Skeletal muscle tissue (tissue), 4 donors: Measurements from ENCODE around the gene BMI1. TPM values are rescaled to one million over a fixed set of nuclear protein-coding genes. Genes with fewer than 3 reads are reported as not detected.
"Not testable (repeated sequence)": the region's sequence is repeated elsewhere in the genome, so short reads cannot be mapped to it uniquely, and the experiment has no call there.

ENCODE experiments used
- H3K27ac ChIP-seq: one replicate; pipeline ENCODE4 v1.7.0; 2013; ENCODE audit warnings: mild to moderate bottlenecking, low read depth, low read length, inconsistent platforms
- H3K27me3 ChIP-seq, 3 donors: one replicate each; pipeline ENCODE4 v1.7.0; 2013; ENCODE audit warnings: low read length in 3 of 3; ENCODE audit not compliant: control insufficient read depth in 3 of 3, insufficient read depth in 3 of 3
- H3K36me3 ChIP-seq, 3 donors: one replicate each; pipeline ENCODE4 v1.7.0; 2013; ENCODE audit warnings: low read length in 3 of 3; ENCODE audit not compliant: control insufficient read depth in 3 of 3, insufficient read depth in 3 of 3
- H3K4me1 ChIP-seq, 3 donors: one replicate each; pipeline ENCODE4 v1.7.0; 2013; ENCODE audit warnings: low read length in 3 of 3, mild to moderate bottlenecking in 3 of 3; ENCODE audit not compliant: control insufficient read depth in 3 of 3, insufficient read depth in 3 of 3
- H3K4me3 ChIP-seq, 3 donors: one replicate each; pipeline ENCODE4 v1.7.0; 2013; ENCODE audit warnings: low read length in 3 of 3
- H3K9ac ChIP-seq, 3 donors: one replicate each; pipeline ENCODE4 v1.7.0; 2013; ENCODE audit warnings: low read length in 3 of 3, mild to moderate bottlenecking in 3 of 3, moderate library complexity in 2 of 3, low read depth in 1 of 3
- H3K9me3 ChIP-seq, 3 donors: one replicate each; pipeline ENCODE4 v1.7.0; 2013; ENCODE audit warnings: low read length in 3 of 3; ENCODE audit not compliant: control insufficient read depth in 3 of 3
- total RNA-seq: library from RNA; depleted of rRNA; stranded (reverse); fragments of >200 nt; gene quantifications from one replicate; pipeline ENCODE4 v1.2.3, GENCODE V29; 2014
- donor health status: Osteomylitis.

Gene BMI1
- total RNA-seq, 1 donor from 2014 or later = 31.3 TPM

DNA sequence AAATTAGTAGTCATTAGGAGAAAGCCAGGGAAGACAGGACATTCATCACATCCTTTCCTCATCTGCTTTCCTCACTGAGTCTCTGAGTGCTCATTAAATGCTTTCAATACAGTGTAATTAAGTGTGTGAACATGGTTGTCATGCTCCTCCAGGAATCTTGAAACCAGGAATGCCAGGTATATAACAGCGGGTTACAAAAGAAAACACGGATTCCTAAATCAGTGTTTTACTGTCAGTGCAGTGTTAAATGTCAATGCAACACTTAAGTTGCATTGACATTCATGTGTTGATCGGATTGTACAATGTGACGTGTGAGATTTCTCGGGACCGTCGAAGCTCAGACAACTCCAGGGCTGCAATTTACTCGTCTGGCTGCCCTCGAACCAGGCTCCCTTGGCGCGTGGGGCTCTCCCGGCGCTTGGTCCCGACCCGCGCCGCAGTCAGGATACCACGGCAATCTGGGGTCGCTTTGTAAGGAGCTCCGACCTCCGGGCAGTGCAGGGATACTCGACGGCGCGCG is 23.9 kb downstream of the BMI1 start:
- peaks cover 0 to 2% (median 0%) of the 10 kb centered on the region in 3 donors for H3K9me3 ChIP-seq
- H3K27me3 ChIP-seq = peaks cover 49 to 63% (median 57%) of the 10 kb centered on the region in 3 donors
- H3K4me3 ChIP-seq = peak overlapping the region in 1 of 3 donors; percentile 42
- no peak overlapping the region for H3K27ac ChIP-seq
- no peaks in the 10 kb centered on the region for H3K36me3 ChIP-seq
- H3K4me1 ChIP-seq = peaks cover 9 to 10% (median 9%) of the 10 kb centered on the region in 3 donors
- H3K9ac ChIP-seq = no peak overlapping the region

DNA sequence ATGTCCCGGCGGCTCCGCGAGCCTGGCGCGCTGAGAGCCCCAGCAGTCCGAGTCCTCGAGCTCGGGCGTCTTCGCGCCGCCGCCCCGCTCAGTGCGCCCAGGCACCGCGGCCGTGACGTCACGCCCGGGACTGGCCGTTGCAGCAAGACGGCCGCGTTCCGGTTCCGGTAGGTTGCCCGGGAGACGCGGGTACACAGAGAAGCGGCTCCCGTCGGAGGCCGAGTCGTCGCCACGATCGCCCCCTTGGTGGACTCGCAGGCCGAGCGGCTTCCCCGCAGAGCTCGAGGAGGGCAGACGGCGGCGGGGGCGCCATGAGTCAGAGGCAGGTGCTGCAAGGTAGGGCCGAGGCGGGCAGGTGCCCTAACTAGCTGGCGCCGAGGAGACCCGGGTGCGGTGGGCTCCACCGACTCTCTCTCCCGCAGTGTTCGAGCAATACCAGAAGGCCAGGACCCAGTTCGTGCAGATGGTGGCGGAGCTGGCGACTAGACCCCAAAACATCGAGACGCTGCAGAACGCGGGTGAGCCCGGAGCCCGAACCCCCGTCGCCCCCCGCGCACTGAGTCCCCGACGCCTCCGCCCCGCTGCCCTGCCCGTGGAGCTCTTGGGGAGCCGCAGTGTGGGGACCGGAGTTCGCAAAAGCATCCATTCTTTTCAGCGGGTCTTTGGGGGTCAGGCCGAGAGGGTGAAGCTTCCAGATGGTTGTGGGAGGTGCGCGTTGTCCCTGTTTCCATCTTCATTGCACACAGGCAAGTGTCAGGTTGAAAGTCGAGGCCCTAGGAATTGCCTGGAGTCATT is 24.6 kb downstream of the BMI1 start, which contains the start of gene SPAG6:
TSS of gene SPAG6 (plus strand) at position 196 of the 795 bp plus-strand sequence. CDS start at position 312, 116 bp downstream.
- H3K27me3 ChIP-seq = peaks cover 49 to 63% (median 56%) of the 10 kb centered on the region in 3 donors
- peaks cover 0 to 2% (median 0%) of the 10 kb centered on the region in 3 donors for H3K9me3 ChIP-seq
- no peak within 1 kb of the TSS for H3K27ac ChIP-seq
- peak within 1 kb of the TSS in 1 of 3 donors; percentile 42 for H3K4me3 ChIP-seq
- H3K36me3 ChIP-seq = no peaks in the 10 kb centered on the region
- peaks cover 7% of the 10 kb centered on the region in 3 donors for H3K4me1 ChIP-seq
- no peak within 1 kb of the TSS for H3K9ac ChIP-seq

DNA sequence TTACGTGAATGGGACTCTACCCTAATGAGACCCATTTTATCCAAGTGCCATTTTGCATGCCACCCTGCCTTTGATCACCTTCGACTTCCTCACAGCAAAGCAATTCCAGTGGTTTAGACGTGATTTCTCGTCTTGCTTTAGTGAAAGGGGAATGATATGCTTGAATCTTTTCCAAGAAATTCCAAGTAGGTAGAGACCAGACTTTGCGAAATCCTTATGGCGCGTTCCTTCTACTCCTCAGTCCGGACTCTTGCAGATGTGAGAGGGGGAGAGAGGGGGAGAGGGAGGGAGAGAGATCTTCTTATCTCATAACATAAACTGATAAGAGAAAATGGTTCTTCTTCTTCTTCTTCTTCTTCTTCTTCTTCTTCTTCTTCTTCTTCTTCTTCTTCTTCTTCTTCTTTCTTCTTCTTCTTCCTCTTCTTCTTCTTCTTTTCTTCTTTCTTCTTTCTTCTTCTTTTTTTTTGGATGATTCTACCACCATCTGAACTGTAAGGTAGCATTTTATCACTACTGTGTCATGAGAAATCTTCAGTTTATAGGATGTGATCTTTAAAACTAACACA is 25.3 kb downstream of the BMI1 start:
- H3K27me3 ChIP-seq = peaks cover 49 to 63% (median 55%) of the 10 kb centered on the region in 3 donors
- H3K9ac ChIP-seq = no peak overlapping the region
- H3K4me3 ChIP-seq = no peak overlapping the region
- no peak overlapping the region for H3K27ac ChIP-seq
- H3K9me3 ChIP-seq = peaks cover 0 to 2% (median 0%) of the 10 kb centered on the region in 3 donors
- peaks cover 4 to 5% (median 5%) of the 10 kb centered on the region in 3 donors for H3K4me1 ChIP-seq
- H3K36me3 ChIP-seq = no peaks in the 10 kb centered on the region

DNA sequence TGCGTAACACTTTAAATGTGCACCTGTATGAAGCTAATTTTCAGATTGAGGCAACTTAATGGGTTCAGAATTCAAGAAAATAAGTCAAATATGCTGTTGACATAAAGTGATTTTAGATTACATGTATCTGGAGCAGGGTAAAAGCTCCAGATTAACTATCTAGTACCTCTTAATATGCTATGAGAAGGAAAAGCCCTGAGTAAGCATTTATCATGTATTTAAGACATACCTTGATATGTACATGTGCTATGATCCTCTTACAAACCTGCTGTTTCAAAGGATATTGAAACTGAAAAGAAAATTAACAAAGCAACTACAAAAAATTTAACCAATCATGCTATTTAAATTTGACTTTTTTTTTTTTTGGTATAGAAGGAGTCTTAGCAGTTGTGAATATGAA is 28.9 kb downstream of the BMI1 start:
- H3K27me3 ChIP-seq = peaks cover 18 to 29% (median 21%) of the 10 kb centered on the region in 3 donors
- no peak overlapping the region for H3K27ac ChIP-seq
- no peak overlapping the region for H3K4me3 ChIP-seq
- H3K9me3 ChIP-seq = peaks cover 0 to 2% (median 0%) of the 10 kb centered on the region in 3 donors
- no peak overlapping the region for H3K9ac ChIP-seq
- no peaks in the 10 kb centered on the region for H3K36me3 ChIP-seq
- H3K4me1 ChIP-seq = no peaks in the 10 kb centered on the region

GRCh38 chr10:22351131-22351703 is 30.3 kb downstream of the BMI1 start:
- Histone ChIP-seq H3K9ac (no peak overlapping the region), H3K4me3 (no peak overlapping the region), H3K36me3 (no peaks in the 10 kb centered on the region), H3K9me3 (no peaks in the 10 kb centered on the region), H3K27me3 (peaks cover 5 to 14% (median 6%) of the 10 kb centered on the region in 3 donors), H3K4me1 (no peaks in the 10 kb centered on the region), H3K27ac (no peak overlapping the region)

DNA sequence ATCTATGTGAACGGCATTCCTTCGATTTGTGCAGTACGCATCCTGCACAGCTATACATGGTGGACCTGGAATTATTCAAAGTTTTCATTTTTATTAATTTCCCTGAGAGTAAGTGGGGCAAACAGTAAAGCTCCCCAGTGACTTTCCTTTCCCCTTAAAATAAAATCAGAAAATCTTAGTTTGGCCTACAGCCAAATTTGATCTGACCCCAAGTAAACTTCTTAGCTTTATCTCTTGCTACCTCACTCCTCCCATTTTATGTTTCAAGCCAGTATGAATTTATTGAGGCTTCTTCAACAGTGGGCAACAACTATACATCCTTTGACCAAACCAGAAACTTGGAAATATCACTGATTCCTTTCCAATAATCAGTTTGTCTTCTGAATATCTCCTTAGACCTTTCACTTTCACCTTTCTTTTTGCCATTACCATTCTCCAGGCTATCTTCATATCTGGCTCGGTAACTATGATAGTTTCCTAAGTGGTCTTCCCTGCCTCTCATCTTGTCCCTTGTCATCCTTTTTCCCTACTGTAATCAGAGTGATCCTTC is 35.5 kb downstream of the BMI1 start:
- Histone ChIP-seq H3K9me3 (no peaks in the 10 kb centered on the region), H3K4me3 (no peak overlapping the region), H3K36me3 (no peaks in the 10 kb centered on the region), H3K9ac (no peak overlapping the region), H3K27ac (no peak overlapping the region), H3K27me3 (no peaks in the 10 kb centered on the region), H3K4me1 (no peaks in the 10 kb centered on the region)

DNA sequence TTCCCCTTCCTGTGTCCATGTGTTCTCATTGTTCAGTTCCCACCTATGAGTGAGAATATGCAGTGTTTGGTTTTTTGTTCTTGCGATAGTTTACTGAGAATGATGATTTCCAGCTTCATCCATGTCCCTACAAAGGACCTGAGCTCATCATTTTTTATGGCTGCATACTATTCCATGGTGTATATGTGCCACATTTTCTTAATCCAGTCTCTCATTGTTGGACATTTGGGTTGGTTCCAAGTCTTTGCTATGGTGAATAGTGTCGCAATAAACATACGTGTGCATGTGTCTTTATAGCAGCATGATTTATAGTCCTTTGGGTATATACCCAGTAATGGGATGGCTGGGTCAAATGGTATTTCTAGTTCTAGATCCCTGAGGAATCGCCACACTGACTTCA is 36.9 kb downstream of the BMI1 start:
- H3K9ac ChIP-seq, H3K36me3 ChIP-seq, H3K4me3 ChIP-seq, H3K27ac ChIP-seq, H3K9me3 ChIP-seq, H3K4me1 ChIP-seq, H3K27me3 ChIP-seq: not testable (repeated sequence)

- Histone ChIP-seq H3K9ac (no peak overlapping the region), H3K27me3 (no peaks in the 10 kb centered on the region), H3K27ac (no peak overlapping the region), H3K4me3 (no peak overlapping the region), H3K36me3 (no peaks in the 10 kb centered on the region), H3K4me1 (no peaks in the 10 kb centered on the region), H3K9me3 (no peaks in the 10 kb centered on the region)
Measured at GRCh38 chr10:22363305-22363704, 42.4 kb downstream of the BMI1 start.

GRCh38 chr10:22364407-22365140 is 43.7 kb downstream of the BMI1 start:
- Histone ChIP-seq H3K4me1 (no peaks in the 10 kb centered on the region), H3K27ac (no peak overlapping the region), H3K9me3 (no peaks in the 10 kb centered on the region), H3K27me3 (no peaks in the 10 kb centered on the region), H3K4me3 (no peak overlapping the region), H3K9ac (peak overlapping the region in 1 of 3 donors; percentile 14), H3K36me3 (no peaks in the 10 kb centered on the region)
